ENCODE data around the gene NLGN3.

NLGN3 gene

DNA sequence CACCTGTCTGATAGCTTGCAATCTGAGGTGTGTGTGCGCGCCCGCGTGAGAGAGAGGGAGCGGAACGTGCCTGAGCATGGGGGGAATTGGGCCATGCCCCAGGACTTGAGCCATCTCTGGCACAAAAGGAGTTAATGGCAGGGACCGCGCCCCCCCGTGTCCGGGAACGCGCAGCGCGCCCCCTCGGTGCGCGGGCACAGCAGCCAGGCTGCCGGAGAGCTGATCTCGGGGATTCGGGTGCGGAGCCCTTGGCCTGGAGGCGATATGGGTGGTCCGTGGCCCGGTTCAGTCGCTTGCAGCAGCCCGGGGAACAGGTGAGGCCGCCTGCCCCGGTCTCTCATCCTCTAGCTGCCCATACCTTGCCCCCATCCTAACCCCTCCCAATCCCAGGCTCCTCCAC, at the start of gene NLGN3:
Gene NLGN3 (plus strand): TSS at position 191 of the 400 bp plus-strand sequence. CDS start 2,909 bp downstream, outside the sequence.
- DNase-seq (ENCODE audit: low spot score): no peak

- DNase-seq (ENCODE audit: low spot score): no peak
These were observed 49.6 kb upstream of the NLGN3 start for GRCh38 chrX:71095033-71095432.

GRCh38 chrX:71095555-71095980, 49.1 kb upstream of the NLGN3 start, which contains the start of gene FOXO4:
TSS of gene FOXO4 (plus strand) at chrX:71095851. CDS start at chrX:71096529, 678 bp downstream.
- peak; percentile 81 for DNase-seq (ENCODE audit: low spot score)

- peak; percentile 56 for DNase-seq (ENCODE audit: low spot score)
These were observed 48.5 kb upstream of the NLGN3 start for GRCh38 chrX:71095981-71096759.

DNA sequence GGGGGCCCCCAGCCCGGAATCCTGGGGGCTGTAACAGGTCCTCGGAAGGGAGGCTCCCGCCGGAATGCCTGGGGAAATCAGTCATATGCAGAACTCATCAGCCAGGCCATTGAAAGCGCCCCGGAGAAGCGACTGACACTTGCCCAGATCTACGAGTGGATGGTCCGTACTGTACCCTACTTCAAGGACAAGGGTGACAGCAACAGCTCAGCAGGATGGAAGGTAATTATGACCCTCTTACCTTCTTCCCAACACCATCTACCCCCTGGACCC, 47.9 kb upstream of the NLGN3 start:
- DNase-seq (ENCODE audit: low spot score): no peak

- no peak for DNase-seq (ENCODE audit: low spot score)
These were observed 46.3 kb upstream of the NLGN3 start for GRCh38 chrX:71098302-71098701.

- DNase-seq (ENCODE audit: low spot score): no peak
These were observed 45.6 kb upstream of the NLGN3 start for GRCh38 chrX:71098951-71099506.

- DNase-seq (ENCODE audit: low spot score): no peak
These were observed 44.9 kb upstream of the NLGN3 start for GRCh38 chrX:71099736-71100135.

DNA sequence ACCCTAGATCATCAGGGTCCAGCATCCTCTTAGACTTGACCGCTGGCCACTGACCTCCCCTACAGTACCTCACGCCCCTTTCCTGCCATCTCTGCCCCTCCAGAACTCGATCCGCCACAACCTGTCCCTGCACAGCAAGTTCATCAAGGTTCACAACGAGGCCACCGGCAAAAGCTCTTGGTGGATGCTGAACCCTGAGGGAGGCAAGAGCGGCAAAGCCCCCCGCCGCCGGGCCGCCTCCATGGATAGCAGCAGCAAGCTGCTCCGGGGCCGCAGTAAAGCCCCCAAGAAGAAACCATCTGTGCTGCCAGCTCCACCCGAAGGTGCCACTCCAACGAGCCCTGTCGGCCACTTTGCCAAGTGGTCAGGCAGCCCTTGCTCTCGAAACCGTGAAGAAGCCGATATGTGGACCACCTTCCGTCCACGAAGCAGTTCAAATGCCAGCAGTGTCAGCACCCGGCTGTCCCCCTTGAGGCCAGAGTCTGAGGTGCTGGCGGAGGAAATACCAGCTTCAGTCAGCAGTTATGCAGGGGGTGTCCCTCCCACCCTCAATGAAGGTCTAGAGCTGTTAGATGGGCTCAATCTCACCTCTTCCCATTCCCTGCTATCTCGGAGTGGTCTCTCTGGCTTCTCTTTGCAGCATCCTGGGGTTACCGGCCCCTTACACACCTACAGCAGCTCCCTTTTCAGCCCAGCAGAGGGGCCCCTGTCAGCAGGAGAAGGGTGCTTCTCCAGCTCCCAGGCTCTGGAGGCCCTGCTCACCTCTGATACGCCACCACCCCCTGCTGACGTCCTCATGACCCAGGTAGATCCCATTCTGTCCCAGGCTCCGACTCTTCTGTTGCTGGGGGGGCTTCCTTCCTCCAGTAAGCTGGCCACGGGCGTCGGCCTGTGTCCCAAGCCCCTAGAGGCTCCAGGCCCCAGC, 43.8 kb upstream of the NLGN3 start:
- DNase-seq (ENCODE audit: low spot score): no peak

GRCh38 chrX:71102292-71102691, 42.3 kb upstream of the NLGN3 start:
- no peak for DNase-seq (ENCODE audit: low spot score)

GRCh38 chrX:71103110-71103983, 41.3 kb upstream of the NLGN3 start:
- no peak for DNase-seq (ENCODE audit: low spot score)

GRCh38 chrX:71105628-71106027, 39.0 kb upstream of the NLGN3 start:
- DNase-seq (ENCODE audit: low spot score): no peak

GRCh38 chrX:71106427-71106826, 38.2 kb upstream of the NLGN3 start, which contains the start of gene CXorf65:
TSS of gene CXorf65 (minus strand) at chrX:71106740. CDS start at chrX:71106556, 184 bp downstream.
- DNase-seq (ENCODE audit: low spot score): no peak

DNA sequence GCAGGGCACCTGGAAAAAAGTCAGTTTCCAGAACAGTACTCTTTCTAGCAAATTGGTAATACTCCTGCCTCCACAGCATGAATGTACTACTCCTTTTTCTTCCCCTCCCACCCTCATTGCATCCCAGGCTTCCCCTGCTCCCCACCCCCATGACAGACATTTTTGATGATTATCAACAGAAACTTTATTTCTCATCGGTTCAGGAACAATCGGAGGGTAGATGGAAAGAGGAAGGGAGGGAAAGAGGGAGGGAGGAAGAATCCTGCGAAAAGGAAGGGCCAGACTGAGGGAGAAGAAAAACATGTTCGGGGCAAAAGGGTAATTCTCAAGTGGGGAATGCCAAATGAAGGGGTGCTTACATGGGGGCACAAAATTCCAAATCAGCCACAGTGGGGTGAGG, 37.4 kb upstream of the NLGN3 start:
- no peak for DNase-seq (ENCODE audit: low spot score)

DNA sequence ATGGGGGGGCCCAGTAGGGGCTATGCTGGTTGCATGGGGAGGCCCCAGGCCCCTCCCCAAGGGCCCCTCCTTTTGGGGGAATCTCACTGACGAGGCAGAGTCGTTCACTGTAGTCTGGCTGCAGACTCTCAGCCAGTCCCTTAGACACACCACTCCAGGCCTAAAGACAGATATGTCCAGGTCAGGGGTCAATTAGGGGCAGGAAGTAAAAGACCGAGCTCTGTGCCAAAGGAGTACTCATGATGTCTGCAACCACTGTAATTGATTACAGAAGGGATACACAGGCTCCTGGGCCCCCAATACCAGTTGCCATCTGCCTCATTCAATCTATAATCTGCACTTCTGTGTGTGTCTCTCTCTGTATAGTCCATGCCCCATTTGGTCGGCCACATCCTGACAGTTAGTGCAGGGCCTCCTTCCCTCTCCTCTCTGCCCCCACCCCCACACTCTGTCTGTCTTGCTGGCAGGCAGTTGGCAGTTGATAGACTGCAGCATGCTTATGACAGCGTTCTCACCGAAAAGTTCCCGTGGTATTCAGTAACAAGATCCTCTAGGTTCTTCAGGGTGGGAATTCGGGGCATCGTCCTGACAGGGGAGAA, 36.8 kb upstream of the NLGN3 start:
- no peak for DNase-seq (ENCODE audit: low spot score)

GRCh38 chrX:71109051-71109450, 35.6 kb upstream of the NLGN3 start:
- no peak for DNase-seq (ENCODE audit: low spot score)

- no peak for DNase-seq (ENCODE audit: low spot score)
These were observed 33.3 kb upstream of the NLGN3 start, which contains the start of gene IL2RG for GRCh38 chrX:71111141-71111843. TSS of gene IL2RG (minus strand) at chrX:71111577. CDS start at chrX:71111539, 38 bp downstream.

GRCh38 chrX:71111921-71112431, 32.7 kb upstream of the NLGN3 start:
- no peak for DNase-seq (ENCODE audit: low spot score)

DNA sequence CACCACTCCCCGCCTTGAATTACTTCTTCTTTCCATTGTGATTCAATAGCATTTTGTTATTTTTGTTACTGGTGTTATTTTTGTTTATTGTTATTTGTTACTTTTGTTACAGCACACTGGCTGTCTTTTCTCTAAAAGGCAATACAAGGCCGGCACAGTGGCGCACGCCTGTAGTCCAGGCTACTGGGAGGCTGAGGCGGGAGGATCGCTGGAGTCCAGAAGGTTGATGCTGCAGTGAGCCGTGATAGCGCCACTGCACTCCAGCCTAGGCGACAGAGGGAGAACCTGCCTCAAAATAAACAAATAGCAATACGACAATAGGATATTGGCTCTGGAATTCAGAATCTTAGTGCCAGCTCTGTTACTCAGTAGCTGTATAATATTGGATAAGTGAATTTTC, 27.3 kb upstream of the NLGN3 start:
- DNase-seq (ENCODE audit: low spot score): no peak
